KMS-11 (cell line): ENCODE data around the gene PLA2G15.

Experiments used
- H2AFZ ChIP-seq: fragments of 200-600 bp; sonication (generic); 2 replicates; pipeline ENCODE4 v1.6.1; 2016; ENCODE audit warnings: antibody characterized with exemption, mixed run types, low read depth
- H3K27ac ChIP-seq: fragments of 200-600 bp; sonication (generic); 2 replicates; pipeline ENCODE4 v1.6.1; 2016; ENCODE audit warnings: mild to moderate bottlenecking, mixed run types
- H3K27me3 ChIP-seq: fragments of 200-600 bp; sonication (generic); 2 replicates; pipeline ENCODE4 v1.6.1; 2017; ENCODE audit warnings: mild to moderate bottlenecking, low read depth, mixed run types, moderate library complexity; ENCODE audit not compliant: insufficient read depth
- H3K36me3 ChIP-seq: fragments of 200-600 bp; sonication (generic); 2 replicates; pipeline ENCODE4 v1.6.1; 2017; ENCODE audit warnings: mild to moderate bottlenecking, mixed run types; ENCODE audit not compliant: insufficient read depth
- H3K4me1 ChIP-seq: fragments of 200-600 bp; sonication (generic); 2 replicates; pipeline ENCODE4 v1.6.1; 2016; ENCODE audit warnings: mild to moderate bottlenecking, low read depth, mixed run types; ENCODE audit not compliant: poor library complexity, severe bottlenecking
- H3K4me2 ChIP-seq: fragments of 200-600 bp; sonication (generic); 2 replicates; pipeline ENCODE4 v1.7.0; 2016; ENCODE audit warnings: mild to moderate bottlenecking, mixed run types
- H3K4me3 ChIP-seq: fragments of 200-600 bp; sonication (generic); IDR thresholded peaks from 2 replicates; pipeline ENCODE4 v1.6.1; 2017; ENCODE audit warnings: low read depth, low read length, mixed read lengths; ENCODE audit not compliant: insufficient read depth
- H3K79me2 ChIP-seq: fragments of 200-600 bp; sonication (generic); 2 replicates; pipeline ENCODE4 v1.6.1; 2016; ENCODE audit warnings: low read depth, mixed run types; ENCODE audit not compliant: insufficient read depth
- H3K9ac ChIP-seq: fragments of 200-600 bp; sonication (generic); 2 replicates; pipeline ENCODE4 v1.6.1; 2016; ENCODE audit warnings: mild to moderate bottlenecking, mixed run types
- H4K20me1 ChIP-seq: fragments of 200-600 bp; sonication (generic); 2 replicates; pipeline ENCODE4 v1.6.1; 2016; ENCODE audit warnings: mild to moderate bottlenecking, mixed run types; ENCODE audit not compliant: insufficient read depth
- CTCF ChIP-seq: fragments of 200-600 bp; sonication (generic); conservative IDR thresholded peaks from 2 replicates; pipeline ENCODE4 v1.6.1; 2017; ENCODE audit warnings: low read depth, mild to moderate bottlenecking, antibody characterized with exemption, low read length, moderate library complexity, mixed read lengths

The PLA2G15 gene

GRCh38 chr16:68227183-68227793, 17.9 kb upstream of the PLA2G15 start:
- peak overlapping the region; percentile 2; the same call in 1 of the 2 replicates for H3K4me2 ChIP-seq

GRCh38 chr16:68227850-68228553, 17.2 kb upstream of the PLA2G15 start:
- Histone ChIP-seq H3K27ac (no peak overlapping the region), H3K4me3 (no peak overlapping the region), H3K4me2 (no peak overlapping the region), H4K20me1 (no peaks in the 10 kb centered on the region), H3K79me2 (no peaks in the 10 kb centered on the region), H3K27me3 (no peaks in the 10 kb centered on the region), H3K36me3 (no peaks in the 10 kb centered on the region), H3K9ac (no peak overlapping the region), H3K4me1 (peaks cover 15% of the 10 kb centered on the region), H2AFZ (no peak overlapping the region)
- 0 out of 2 replicates have a peak, but pooled peaks have one; percentile 14 for TF ChIP-seq CTCF

More at GRCh38 chr16:68227183-68227793, 17.9 kb upstream of the PLA2G15 start:
- TF ChIP-seq CTCF: no peak
- Histone ChIP-seq H3K79me2 (no peaks in the 10 kb centered on the region), H3K4me1 (peaks cover 15% of the 10 kb centered on the region), H4K20me1 (no peaks in the 10 kb centered on the region), H2AFZ (no peak overlapping the region), H3K9ac (no peak overlapping the region), H3K27ac (no peak overlapping the region), H3K36me3 (no peaks in the 10 kb centered on the region), H3K27me3 (no peaks in the 10 kb centered on the region), H3K4me3 (no peak overlapping the region)

GRCh38 chr16:68228652-68229051, 16.5 kb upstream of the PLA2G15 start:
- Histone ChIP-seq H3K4me1 (peaks cover 15% of the 10 kb centered on the region), H3K79me2 (no peaks in the 10 kb centered on the region), H3K4me2 (no peak overlapping the region), H3K4me3 (no peak overlapping the region), H3K27me3 (no peaks in the 10 kb centered on the region), H4K20me1 (no peaks in the 10 kb centered on the region), H2AFZ (no peak overlapping the region), H3K27ac (no peak overlapping the region), H3K9ac (no peak overlapping the region), H3K36me3 (no peaks in the 10 kb centered on the region)
- no peak for TF ChIP-seq CTCF

GRCh38 chr16:68229431-68230175, 15.6 kb upstream of the PLA2G15 start:
- Histone ChIP-seq H3K79me2 (no peaks in the 10 kb centered on the region), H3K27me3 (no peaks in the 10 kb centered on the region), H3K4me3 (no peak overlapping the region), H3K4me2 (no peak overlapping the region), H3K4me1 (peaks cover 22% of the 10 kb centered on the region), H2AFZ (no peak overlapping the region), H3K36me3 (no peaks in the 10 kb centered on the region), H3K27ac (no peak overlapping the region), H3K9ac (no peak overlapping the region), H4K20me1 (no peaks in the 10 kb centered on the region)
- TF ChIP-seq CTCF: peak; percentile 93
